ENCODE data around the gene MMP25.

DNA sequence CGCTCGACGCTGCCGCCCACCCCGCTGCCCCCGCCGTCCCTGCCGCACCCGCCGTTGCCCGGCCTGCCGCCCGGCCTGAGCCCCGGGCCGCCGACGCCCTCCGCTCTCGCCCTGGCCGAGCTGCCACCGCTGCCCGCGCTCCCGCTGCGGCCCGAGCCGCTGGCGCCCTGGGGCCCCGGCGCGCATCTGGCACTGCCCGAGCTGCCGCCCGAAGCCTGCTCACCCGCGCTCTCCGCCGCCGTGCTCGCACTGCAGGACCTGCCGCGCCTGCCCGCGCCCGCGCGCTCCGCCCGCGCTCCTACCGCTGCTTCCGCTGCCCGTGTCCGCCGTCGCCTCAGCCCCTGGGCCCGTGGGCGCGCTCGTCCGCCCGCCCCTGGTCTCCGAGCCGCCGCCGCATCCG, 42.0 kb upstream of the MMP25 start:
- TF ChIP-seq YY1 (IDR thresholded peaks at IDR 0.05; ENCODE audit: insufficient read depth, insufficient read length) (no peak), ZNF274 (IDR thresholded peaks at IDR 0.05; ENCODE audit: low read depth, low read length) (no peak), SUZ12 (IDR thresholded peaks at IDR 0.05; ENCODE audit: extremely low read depth, insufficient read depth, insufficient read length) (no peak)
